NCI-H146 (cell line): ENCODE data around the gene RAD9B.
"Not testable (repeated sequence)": the region's sequence is repeated elsewhere in the genome, so short reads cannot be mapped to it uniquely, and the experiment has no call there.

ENCODE experiments used
- DNase-seq: peaks from one replicate; lab custom pipeline; 2025; lab: John Stamatoyannopoulos, UW

The RAD9B gene

DNA sequence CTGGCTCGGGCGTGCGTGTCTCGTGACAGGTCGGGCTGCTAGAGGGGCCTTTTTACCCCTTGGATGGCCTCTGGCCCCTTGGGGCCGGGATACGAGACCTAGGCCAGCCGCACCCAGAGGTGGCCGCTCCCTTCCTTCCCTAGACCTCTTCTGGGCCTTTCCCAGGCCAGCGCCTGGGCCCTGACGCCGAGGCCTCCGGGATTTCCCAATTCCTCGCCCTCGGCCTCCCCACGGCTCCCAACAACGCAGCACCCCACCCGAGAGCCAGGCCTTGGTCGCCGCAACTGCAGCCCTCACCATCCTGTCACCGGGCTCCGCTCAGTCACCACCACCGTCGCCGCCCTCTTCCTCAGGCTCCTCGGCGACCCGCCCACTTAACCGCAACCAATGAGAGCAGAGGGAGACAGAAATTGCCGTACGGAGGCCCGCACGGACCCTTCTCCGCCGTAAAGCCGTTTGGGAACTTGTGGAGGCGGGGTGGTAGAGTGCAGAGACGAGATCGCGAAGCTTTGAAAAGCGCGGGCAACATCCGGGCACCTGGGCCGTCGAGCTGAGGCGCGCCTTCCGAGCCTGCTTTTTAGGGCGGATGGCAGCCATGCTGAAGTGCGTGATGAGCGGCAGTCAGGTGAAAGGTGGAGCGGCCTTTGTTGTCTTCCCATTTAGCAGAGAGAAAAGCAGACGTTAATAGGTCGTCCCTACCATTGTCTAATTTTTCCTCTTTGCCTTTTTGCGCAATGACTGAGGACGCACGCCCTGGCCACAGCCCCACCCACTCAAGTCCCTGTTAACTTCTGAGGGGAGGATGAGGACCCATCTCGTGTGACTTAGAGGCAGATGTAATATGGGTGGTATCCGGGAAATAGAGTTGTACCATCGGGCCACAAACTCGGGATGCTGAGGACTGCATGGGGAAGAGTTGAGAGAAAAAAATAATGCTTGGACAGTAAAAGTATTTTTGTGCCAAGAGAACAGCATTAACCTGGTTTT is at the start of gene RAD9B, which contains the start of gene VPS29:
Gene RAD9B (plus strand): TSS at position 580 of the 987 bp plus-strand sequence. CDS start 7 bp downstream, at position 587.
Gene VPS29 (minus strand): TSS at position 360 of the 987 bp plus-strand sequence. CDS start 60 bp downstream, at position 300.
- DNase-seq, result peak; percentile 99

DNA sequence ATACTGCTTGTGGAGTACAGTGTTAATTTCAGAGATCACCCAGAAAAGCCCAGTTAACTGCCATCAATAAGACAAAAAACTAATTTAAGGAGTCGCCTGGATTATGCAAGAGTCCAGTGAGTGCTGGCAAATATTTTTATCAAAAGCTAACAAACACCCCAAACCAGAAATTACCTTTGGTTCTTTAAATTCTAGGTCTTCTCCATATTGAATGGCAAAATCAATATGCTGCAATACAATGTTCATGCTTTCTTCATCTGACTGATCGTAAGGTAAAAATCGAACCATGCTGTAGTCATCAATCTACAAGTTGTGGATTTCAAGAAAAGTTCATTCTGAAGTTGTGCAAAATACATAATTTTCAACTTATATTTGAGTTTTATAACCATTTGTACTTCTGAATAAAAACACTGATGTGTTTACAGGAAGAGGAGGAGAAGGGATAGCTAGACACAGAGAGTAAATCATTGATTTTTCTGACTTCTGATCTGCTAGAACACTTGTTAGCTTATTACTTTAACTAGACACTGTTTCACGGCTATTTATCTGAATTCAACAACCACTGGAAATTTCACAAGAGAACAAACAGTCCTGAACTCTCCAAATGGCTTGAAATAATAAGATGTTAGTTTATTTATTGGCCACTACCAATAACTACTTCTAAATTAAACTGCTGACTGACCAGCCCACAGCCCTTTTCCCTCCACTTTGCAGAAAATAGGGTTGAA is 48.4 kb upstream of the RAD9B start:
- DNase-seq, result no peak

DNA sequence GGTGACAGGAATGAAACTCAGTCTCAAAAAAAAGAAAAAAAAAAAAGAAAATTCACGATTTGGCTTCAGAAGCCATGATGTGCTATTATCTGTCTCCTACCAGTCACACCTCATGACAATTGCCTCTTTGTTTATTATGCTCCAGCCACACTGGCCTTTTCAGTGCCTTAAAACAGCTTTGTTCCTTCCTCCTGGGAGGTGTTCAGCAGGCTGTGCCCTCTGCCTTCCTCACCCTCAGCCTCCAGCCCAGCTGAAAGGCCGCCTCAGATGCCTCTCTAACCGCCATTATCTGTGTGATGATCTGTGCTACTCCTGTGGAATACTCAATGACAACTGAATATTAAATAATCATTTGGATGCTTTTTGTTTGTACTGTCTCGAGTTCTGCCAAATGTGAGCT is 43.4 kb upstream of the RAD9B start:
- no peak for DNase-seq

DNA sequence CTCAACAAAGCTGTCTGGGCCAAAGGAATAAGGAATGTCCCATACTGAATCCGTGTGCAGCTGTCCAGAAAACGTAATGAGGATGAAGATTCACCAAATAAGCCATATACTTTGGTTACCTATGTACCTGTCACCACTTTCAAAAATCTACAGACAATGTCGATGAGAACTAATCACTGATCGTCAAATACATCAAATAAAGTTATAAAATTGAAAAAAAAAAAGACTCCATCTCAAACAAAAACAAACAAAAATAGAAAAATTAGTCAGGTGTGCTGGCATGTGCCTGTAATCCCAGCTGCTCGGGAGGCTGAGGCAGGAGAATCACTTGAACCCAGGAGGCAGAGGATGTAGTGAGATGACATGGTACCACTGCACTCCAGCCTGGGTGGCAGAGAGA is 40.9 kb upstream of the RAD9B start:
- DNase-seq, result not testable (repeated sequence)

DNA sequence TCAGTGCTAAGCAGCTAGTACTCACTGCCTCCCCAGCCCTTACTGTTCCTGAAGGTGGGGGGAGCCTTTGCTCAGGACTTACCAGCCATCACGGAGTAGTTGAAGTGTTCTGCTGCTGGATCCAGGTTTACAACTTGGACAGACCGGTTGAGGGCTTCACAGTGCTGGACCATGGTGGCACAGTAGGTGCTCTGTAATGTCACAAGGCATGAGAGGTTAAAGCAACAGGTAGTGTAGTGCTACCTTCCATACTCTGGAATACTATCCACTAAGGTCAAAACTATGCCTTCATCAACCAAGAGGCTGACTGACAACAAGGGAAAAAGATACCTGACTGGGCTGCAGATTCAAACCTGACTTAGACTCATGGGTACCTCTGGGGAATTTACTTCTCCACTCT is 37.1 kb upstream of the RAD9B start:
- no peak for DNase-seq

DNA sequence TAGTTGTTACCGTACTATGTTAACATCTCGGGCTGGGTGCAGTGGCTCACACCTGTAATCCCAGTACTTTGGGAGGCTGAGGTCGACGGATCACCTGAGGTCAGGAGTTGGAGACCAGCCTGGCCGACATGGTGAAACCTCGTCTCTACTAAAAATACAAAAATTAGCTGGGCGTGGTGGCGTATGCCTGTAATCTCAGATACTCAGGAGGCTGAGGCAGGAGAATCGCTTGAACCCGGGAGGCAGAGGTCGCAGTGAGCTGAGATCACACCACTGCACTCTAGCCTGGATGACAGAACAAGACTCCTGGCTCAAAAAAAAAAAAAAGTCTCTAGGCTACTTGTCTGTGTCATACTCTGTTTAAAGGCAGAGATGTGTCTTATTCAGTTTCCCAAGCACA is 36.4 kb upstream of the RAD9B start:
- DNase-seq, result not testable (repeated sequence)

DNA sequence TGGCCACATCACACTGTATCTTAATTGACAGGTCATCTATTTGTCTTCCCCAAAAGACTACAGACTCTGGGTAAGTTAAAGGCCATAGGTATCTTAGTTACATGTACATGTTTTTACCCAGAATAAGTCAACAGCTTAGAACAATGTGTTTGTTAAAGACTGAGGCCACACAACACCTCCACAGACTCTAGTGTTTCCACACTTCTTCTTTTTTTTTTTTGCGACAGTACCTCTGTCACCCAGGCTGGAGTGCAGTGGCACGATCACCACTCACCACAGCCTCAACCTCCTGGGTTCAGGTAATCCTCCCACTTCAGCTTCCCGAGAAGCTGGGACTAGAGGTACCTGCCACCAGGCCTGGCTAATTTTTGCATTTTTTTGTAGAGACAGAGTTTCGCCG is 35.3 kb upstream of the RAD9B start:
- no peak for DNase-seq

DNA sequence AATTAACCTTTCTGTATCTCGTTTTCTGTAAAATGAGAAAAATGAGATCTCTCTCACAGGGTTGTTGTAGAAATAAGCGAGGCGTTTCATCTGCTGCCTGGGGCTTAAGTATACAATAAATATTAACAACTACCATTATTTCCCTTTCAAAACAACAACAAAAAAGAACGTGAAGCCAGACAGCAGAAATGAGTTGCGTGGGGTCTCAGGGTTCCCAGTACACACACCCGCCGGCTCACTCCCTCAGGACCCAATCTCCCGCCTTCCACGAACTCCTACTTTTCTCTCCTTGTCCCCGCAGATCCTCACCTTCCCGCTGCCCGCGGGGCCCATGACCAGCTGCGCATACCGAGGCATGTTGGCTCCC is 34.3 kb upstream of the RAD9B start:
- DNase-seq, result no peak

DNA sequence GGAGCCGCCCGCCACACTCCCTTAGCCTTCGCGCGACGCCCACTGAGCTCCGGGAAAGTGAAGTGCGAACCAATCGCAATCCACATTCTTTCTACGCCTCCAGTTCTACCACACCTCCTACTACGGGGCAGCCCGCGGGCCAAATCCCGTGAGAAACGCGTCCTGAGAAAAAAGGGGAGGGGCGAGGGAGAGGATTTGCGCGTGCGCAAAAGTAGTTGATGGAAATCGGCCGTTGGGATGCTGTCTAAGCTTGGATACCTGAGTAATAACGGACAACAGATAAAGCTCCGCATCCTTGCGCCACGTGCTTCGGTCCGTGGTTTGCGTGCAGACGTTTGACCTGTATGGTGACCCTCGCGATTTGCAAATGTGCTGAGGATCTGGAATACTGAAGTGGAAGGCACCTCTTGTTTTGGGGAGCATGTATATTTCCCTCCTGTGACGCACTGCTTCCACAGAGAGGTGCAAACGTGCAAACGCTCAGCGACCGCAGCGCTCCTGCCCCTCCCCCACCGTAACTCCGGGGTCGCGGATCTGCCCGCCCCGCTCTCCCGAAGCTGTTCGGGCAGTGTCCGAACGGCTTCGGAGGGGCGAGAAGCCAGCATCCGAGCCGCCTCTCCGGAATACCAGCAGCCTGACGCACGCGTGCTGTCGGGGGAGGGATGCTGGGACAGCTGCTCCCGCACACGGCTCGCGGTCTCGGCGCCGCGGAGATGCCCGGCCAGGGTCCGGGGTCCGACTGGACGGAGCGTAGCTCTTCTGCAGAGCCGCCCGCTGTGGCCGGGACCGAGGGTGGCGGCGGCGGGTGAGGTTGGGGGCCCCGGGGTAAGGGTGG is 33.7 kb upstream of the RAD9B start, which contains the start of the genes FAM216A and GPN3:
Gene FAM216A (plus strand): TSS at position 632 of the 835 bp plus-strand sequence. CDS start 31 bp downstream, at position 663.
Gene GPN3 (minus strand): TSS at position 44 of the 835 bp plus-strand sequence. CDS start 54 bp downstream, outside the sequence.
- peak; percentile 99 for DNase-seq

DNA sequence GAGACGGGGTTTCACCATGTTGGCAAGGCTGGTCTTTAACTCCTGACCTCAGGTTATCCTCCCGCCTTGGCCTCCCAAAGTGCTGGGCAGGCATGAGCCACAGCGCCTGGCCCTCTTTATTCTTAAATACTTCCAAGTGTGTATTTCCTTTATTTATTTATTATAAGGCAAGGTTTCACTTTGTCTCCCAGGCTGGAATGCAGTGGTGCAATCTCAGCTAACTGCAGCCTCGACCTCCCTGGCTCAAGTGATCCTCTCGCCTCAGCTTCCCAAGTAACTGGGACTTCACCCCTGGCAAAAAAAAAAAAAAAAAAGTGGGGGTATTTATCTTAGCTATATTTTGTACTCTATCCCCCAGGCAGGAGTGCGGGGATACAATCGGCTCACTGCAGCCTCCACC is 26.7 kb upstream of the RAD9B start:
- DNase-seq, result no peak

DNA sequence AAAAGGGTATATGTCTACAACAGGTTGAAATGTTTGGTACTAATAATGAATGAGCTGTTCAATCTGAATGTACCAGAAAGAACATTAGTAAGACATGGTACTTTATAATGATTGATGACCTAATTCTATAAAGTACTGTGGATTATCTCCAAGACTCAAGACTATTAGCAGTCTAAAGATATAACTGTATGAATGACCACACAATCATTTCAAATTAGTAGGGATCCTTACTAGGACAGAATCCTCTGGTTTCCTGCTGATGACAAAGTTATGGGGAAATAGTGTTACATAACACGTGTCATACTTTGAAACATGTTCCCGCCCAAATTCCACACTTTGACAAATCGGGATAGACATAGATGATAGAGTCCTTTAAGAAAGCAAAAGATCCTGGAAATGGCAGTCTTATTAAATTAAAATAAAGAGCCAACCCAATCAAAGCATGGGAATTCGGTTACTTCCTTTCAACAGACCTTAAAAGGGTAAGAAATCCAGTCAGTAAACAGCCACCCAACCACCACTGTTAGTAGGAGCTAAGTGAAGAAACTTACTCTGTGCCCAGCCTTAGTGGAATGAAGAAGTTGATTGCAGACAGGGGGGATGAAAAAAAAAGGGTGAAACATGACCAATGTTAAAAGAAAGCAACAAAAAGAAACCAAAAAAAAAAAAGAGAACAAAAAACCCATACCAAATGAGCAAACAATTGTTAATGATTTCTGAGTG is 3.0 kb upstream of the RAD9B start:
- DNase-seq, result no peak

DNA sequence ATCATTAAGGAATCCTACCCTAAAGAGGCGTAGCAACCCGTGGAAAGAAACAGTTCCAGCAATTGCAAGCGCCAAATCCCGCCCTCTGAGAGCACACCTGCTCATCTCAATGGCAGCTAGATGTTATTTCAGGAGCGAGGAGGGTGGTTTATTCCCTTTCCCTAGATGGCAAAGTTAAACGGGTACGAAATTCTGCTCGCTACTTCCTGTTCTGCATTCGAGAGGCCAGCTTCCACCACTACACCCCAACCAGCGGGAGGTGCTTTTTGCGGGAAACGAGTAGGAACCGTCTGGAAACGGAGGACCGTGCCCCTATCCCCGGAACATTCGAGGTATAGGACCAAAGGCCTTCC is 756 bp upstream of the RAD9B start:
- peak; percentile 66 for DNase-seq

DNA sequence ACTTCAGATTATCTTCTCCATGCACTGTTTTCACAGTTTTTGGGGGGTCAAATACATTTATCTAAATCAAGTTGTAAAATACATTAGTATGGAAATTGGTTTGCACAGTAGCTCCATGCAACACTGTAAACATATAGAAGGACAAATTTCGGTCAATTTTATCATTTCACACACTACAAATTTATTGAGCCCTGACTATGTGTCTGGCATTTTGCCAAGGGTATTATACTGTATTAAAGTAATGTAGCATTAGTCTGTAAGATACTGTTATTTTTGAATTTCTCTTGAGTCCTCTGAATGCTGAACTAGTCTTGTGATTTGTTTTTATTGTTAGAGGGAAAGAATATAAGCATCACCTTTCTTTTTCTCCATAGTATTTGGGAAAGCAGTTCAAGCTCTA is 1.3 kb downstream of the RAD9B start:
- no peak for DNase-seq

DNA sequence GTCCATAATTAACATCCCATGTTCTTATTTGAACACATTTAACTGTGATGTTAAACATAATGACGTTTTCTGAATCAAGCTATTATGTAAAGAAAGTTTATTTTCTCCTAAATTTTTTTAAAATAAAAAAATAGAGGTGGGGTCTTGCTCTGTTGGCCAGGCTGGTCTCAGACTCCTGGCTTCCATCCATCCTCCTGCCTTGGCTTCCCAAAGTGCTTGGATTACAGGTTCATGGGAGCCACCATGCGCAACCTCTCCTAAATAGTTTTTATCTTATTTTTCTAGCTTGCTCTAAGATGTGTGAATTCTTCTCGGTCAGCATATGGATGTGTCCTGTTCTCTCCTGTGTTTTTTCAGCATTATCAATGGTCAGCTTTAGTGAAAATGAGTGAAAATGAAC is 3.2 kb downstream of the RAD9B start:
- DNase-seq, result no peak

DNA sequence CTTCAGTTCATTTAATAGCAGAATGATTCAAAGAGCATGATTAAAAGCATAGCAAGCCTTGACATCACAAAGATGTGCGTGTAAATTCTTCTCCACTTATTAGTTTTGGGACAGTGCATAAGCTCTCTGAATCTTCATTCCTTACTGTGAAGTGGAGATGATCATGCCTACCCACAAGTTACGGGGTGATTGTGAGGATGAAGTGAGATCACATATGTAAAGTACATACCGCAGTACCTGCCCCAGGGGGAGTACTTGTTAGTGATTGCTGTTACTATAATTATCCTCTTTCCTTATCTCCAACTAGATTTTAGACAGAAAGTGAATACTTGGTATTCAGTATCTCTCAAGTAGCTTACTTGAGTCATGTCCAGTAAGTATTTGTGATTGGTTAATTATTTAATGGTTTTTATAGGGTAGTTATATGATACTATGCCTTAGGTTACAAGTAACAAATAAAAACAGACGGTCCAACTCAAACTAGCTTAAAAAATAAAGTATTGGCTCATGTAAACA is 6.0 kb downstream of the RAD9B start:
- DNase-seq, result no peak

DNA sequence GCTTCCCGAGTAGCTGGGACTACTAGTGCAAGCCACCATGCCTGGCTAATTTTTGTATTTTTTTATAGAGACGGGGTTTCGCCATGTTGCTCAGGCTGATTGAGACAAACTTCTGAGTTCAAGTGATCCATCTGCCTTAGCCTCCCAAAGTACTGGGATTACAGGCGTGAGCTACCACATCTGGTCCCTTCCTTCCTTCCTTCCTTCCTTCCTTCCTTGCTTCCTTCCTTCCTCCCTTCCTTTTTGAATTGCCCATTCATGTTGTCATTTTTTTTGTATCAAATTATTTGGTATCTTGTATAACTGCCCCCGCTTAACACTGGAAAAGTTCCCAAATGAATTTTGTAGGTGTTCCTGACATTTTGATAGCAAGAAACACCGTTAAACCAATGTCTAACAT is 11.7 kb downstream of the RAD9B start:
- DNase-seq, result no peak

DNA sequence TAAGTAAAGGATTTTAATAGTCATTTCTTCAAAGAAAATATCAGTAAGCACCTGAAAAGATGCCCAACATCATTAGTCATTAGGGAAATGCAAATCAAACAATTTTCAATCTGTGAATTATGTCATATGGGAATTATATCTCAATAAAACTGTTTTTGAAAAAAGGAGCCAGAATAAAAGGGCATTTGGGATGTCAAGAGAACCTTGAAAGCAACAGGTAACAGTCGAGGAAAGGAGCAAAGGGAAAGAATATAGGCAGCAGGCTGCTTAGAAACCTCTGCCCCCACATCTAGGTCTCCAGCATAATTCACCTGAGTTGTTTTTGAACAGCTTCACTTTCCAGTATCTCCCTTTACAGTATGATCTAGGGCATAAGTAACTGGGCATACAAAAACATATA is 12.2 kb downstream of the RAD9B start:
- DNase-seq, result no peak

DNA sequence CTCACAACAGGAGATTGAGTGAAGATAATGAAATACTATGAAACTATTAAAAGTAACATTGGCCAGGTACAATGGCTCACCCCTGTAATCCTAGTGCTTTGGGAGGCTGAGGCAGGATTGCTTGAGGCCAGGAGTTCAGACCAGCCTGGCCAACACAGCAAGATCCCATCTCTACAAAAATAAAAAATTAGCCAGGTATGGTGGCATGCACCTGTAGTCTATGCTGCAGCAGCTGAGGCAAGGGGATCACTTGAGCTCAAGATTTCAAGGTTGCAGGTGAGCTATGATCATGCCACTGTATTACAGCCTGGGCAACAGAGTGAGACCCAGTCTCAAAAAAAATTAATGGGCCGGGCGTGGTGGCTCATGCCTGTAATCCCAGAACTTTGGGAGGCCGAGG is 14.9 kb downstream of the RAD9B start:
- DNase-seq, result no peak

DNA sequence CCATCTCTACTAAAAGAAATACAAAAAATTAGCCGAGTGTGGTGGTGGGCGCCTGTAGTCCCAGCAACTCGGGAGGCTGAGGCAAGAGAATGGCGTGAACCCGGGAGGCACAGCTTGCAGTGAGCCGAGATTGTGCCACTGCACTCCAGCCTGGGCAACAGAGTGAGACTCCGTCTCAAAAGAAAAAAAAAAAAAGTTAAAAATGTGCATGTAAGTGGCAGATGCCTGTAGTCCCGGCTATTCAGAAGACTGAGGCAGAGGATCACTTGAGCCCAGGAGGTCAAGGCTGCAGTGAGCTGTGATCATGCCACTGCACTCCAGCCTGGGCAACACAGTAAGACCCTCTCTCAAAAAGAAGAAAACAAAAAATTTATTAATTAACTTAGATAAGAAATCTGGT is 15.9 kb downstream of the RAD9B start:
- DNase-seq, result not testable (repeated sequence)

DNA sequence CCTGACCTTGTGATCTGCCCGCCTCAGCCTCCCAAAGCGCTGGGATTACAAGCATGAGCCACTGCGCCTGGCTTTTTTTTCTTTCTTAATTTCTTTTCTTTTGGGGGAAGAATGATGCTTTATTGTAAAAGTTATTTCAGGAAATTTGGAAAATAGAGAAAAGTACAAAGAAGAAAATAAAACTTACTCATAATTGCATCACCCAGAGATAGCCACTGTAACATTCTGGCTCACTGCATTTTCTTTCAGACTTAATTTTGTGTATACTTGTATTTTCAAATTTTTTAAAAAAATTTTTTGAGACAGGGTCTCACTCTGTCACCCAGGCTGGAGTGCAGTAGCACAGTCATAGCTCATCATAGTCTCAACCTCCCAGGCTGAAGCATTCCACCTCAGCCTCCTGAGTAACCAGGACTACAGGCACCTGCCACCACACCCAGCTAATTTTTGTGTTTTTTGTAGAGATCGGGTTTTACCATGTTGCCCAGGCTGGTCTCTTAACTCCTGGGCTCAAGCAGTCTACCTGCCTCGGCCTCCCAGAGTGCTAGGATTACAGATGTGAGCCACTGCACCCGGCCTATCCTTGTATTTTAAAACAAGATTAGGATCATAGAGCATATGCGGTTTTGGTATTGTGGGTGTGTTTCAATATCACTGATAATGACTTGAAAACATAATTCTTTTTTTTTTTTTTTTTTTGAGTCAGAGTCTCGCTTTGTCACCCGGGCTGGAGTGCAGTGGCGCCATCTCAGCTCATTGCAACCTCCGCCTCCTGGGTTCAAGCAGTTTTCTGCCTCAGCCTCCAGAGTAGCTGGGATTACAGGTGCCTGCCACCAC is 19.0 kb downstream of the RAD9B start:
- not testable (repeated sequence) for DNase-seq
